Renal cortical epithelial cell (primary cell): ENCODE measurements around the gene POU5F1. TPM values are rescaled to one million over a fixed set of nuclear protein-coding genes. Genes with fewer than 3 reads are reported as not detected.
A peak's percentile ranks its signal among the peaks of the same experiment; 100 is the strongest.
"Not testable (repeated sequence)": the region's sequence is repeated elsewhere in the genome, so short reads cannot be mapped to it uniquely, and the experiment has no call there.

Source experiments
- DNase-seq: peaks from one replicate; pipeline ENCODE4 v3.0.0-alpha.2; 2011; ENCODE audit warnings: low read depth
- total RNA-seq: library from RNA; depleted of rRNA; stranded (reverse); fragments of >200 nt; gene quantifications from 2 replicates; pipeline ENCODE4 v1.2.3, GENCODE V29; 2014

POU5F1 gene
- total RNA-seq, 1 donor from 2014 or later = 11.3 TPM

- peak; percentile 72 for DNase-seq
These were observed 22.1 kb upstream of the POU5F1 start for GRCh38 chr6:31192431-31193105.

GRCh38 chr6:31190488-31190887 is 20.0 kb upstream of the POU5F1 start:
- no peak for DNase-seq

DNA sequence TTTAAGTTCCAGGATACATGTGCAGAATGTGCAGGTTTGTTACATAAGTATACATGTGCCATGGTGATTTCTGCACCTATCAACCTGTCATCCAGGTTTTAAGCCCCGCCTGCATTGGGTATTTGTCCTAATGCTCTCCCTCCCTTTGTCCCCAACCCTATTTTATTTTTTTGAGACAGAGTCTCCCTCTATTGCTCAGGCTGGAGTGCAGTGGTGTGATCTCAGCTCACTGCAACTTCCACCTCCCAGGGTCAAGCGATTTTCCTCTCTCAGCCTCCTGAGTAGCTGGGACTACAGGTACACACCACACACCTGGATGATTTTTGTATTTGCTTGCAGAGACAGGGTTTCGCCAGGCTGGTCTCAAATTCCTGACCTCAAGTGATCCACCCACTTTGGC is 18.7 kb upstream of the POU5F1 start:
- not testable (repeated sequence) for DNase-seq

GRCh38 chr6:31187780-31188194 is 17.3 kb upstream of the POU5F1 start:
- DNase-seq = peak; percentile 80

DNA sequence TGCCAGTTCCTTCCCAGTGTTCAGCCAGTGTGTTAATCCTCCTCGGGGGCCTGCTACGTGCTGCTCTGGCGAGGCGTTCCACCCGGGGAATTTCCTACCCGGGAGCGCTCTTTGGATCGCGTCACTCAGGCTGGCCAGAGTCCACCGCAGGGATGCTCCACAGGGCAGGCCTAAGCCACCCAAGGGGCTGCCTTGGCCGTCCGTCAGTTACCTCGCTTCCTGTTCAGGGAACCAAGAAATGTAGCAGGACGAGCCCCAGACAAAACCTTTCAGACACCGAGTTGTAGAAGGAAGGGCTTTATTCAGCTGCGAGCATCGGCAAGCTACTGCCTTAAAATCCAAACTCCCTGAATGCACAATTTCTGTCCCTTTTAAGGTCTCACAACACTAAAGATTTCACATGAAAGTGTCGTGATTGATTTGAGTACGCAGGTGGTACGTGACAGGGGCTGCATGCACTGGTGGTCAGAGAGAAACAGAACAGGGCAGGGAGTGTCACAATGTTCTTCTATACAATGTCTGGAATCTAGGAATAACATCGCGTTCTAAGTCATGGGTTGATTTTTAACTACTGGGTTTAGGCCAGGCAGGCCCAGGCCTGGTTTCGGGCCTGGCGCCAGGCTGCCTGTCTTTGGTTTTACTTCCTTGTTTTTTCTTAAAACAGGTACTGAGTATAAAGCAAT is 15.7 kb upstream of the POU5F1 start:
- DNase-seq = peak; percentile 87

DNA sequence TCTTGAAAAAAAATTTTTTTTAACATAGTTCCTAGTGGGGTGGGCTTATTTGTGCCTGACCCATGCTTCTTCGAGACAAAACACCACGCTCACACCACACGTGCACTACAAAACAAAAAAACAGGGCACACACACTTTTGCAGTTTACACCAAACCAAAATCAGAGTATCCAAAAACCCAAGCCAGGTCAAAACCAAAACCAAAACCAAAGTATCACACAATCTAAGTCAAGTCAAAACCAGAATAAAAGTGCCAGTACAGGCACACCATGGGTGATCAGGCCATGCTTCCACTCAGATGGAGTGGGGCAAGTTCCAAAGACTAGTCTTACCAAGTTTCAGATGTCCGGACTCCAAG is 15.2 kb upstream of the POU5F1 start:
- DNase-seq = not testable (repeated sequence)

DNA sequence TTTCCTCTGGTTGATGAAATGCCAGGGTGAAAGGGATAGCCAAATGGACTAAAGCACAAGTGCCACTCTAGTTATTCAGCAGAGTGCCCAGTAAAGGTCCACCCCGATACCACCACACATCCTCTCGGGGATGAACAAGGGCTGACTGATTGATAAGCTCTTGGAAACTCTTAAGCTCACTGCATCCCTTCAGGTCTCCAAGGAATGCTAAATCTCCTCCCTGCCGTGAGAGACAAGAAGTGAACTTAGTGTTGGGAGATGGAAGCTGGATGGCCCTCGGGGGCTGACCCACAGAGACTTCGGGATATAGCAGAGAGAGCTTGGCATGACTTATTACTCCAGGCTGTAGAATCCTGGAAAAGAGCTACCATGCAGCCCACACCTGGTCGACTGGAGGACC is 13.4 kb upstream of the POU5F1 start:
- not testable (repeated sequence) for DNase-seq

DNA sequence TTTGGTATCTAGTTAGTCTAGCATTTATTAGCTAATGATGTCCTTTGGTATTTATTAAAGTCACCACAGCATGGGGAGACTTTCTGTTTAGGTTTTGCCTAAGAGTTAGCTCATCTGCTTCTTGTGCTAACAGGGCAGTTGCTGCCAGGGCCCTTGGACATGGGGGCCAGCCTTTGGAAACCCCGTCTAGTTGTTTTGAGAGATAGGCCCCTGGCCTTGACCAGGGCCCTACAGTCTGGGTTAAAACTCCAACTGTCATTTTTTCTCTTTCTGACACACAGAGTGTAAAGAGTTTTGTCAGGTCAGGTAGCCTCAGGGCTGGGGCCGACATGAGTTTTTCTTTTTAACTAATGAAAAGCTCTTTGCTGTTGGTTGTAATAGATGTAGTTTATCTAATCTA is 12.8 kb upstream of the POU5F1 start:
- not testable (repeated sequence) for DNase-seq

DNA sequence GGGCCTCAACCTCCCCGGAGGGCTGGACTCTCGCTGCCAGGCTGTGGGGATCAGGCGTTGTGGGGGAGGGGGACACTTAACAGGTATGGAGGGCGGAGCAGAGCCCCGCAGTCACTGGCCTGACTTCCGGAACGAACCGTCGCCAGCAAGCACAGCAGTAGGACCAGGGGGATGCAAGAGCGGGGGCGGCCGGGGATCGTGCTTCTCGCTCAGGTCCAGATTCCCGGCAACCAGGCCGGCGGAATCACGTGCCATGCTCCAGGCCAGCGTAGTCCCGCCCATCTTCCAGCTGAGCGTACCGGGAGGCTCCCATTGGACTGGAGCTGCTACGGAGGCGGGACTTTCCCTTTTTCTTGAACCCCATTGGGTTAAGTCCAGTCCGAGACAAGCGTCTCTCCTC is 10.0 kb upstream of the POU5F1 start:
- no peak for DNase-seq

DNA sequence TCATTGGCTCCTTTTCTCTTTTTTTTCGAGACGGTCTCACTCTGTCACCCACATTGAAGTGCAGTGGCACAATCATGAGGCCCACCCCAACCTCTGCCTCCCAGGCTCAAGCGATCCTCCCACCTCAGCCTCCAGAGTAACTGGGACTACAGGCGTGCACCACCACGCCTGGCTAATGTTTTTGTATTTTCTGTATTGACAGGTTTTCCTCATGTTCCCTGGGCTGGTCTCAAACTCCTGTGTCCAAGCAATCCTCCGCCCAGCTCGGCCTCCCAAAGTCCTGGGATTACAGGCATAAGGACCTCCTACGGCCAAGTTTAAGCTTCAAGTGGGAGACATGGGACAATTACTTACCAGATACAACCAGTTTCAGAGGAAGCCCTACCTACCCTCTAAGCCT is 9.4 kb upstream of the POU5F1 start:
- DNase-seq = no peak

- no peak for DNase-seq
These were observed 8.5 kb upstream of the POU5F1 start for GRCh38 chr6:31179042-31179386.

- DNase-seq = no peak
These were observed 7.9 kb upstream of the POU5F1 start for GRCh38 chr6:31178143-31179041.

DNA sequence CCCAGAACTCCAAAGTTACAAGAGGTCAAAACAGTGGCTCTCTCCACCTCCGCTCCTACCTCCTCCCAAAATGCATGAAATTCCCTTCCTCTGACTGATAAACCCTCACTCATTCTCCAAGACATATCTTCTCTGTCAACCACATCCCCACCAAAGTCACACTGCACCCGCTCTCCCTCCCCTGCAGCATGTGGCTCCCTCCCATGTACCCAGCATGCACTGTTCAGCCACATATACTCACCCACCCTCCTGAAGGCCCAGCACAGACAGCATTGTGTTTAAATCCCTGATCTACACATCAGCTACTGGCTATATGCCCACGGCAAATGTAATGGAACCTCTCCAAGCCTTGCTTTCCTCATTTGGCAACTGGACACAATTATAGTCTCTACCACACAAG is 5.5 kb upstream of the POU5F1 start:
- DNase-seq = no peak

DNA sequence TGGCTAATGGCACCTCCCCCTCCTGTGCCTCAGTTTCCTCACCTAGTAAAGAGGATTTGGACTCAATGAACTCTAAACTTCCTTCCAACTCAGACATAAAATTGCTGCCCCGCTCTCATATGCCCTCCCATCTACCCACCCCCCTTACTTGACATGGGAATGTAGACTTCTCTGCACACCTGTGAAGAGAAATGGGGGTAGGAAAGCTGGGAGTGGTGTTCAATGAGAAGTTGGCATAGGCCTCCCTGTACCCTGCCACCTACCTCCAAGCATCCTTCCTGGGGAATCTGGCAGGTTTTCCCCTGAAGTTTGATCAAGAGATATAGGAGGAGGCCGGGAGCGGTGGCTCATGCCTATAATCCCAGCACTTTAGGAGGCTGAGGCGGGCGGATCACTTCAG is 3.9 kb upstream of the POU5F1 start:
- no peak for DNase-seq

GRCh38 chr6:31173406-31173805 is 2.9 kb upstream of the POU5F1 start:
- DNase-seq = no peak

DNA sequence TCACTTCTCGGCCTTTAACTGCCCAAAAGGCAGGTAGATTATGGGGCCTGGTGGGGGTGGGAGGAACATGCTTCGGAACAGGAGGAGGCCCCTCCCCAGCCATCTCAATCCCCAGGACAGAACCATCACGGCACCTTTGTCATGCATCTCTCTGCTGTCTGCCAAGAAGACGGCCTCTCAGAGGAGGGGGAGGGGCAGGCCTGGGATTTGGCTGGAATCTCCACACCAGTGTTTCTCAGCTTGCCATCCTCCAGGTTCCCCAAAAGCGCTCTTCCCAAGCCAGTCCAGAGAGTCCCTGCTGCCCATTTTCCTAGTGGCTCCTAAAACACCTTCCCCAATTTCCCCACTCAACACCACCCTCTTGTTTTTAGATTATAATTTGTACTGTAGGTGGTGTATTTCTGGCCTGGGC is 2.5 kb upstream of the POU5F1 start:
- no peak for DNase-seq

GRCh38 chr6:31171931-31172905 is 1.7 kb upstream of the POU5F1 start:
- no peak for DNase-seq

DNA sequence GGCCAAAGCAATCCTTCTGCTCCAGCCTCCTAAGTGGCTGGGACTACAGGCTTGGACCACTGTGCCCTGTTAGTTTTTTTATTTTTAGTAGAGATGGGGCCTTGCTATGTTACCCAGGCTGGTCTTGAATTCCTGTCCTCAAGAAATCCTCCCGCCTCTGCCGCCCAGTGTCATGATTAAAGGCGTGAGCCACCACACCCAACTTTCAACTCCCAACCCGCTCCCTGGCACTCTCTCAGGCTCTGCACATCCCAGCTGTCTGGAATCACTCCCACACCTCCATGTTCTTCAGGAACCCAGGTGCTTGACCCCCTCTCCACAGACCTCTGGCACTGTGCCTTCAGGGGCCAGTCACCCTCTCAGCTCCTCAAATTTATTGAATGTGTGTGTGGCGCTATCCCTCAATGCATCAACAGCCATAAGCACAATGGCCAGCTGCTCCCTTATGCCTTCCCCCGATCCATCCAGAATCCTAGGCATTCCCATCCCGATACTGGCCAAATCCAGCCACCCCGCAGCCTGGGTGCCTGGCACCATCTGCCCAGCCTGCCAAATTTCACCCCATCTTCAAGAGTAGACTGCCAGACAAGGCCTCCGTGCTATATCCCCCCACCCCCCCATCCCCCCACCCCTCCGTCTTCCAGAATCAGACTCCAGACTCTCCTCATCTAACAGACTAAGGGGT is 647 bp upstream of the POU5F1 start:
- no peak for DNase-seq

GRCh38 chr6:31169858-31170599 is 453 bp downstream of the POU5F1 start:
- DNase-seq = not testable (repeated sequence)
